ENCODE measurements around the gene KIF4A. TPM values are rescaled to one million over a fixed set of nuclear protein-coding genes. Genes with fewer than 3 reads are reported as not detected.

KIF4A gene
- total RNA-seq, 1 donor from 2014 or later: 18.0 TPM

- no peak for DNase-seq (ENCODE audit: low spot score, unreplicated experiment)
- TF ChIP-seq CTCF (IDR thresholded peaks at IDR 0.05; ENCODE audit: unreplicated experiment): no peak
- Mint-ChIP-seq H3K36me3 (ENCODE audit: insufficient read depth) (no peaks in the 10 kb centered on the region), H3K9me3 (ENCODE audit: low read depth) (peaks cover 15% of the 10 kb centered on the region), H3K4me3 (ENCODE audit: low read depth) (no peak overlapping the region), H3K4me1 (ENCODE audit: low read depth) (no peaks in the 10 kb centered on the region), H3K27ac (no peak overlapping the region), H3K27me3 (no peaks in the 10 kb centered on the region)
These were observed 42.7 kb upstream of the KIF4A start for GRCh38 chrX:70247252-70247651.

DNA sequence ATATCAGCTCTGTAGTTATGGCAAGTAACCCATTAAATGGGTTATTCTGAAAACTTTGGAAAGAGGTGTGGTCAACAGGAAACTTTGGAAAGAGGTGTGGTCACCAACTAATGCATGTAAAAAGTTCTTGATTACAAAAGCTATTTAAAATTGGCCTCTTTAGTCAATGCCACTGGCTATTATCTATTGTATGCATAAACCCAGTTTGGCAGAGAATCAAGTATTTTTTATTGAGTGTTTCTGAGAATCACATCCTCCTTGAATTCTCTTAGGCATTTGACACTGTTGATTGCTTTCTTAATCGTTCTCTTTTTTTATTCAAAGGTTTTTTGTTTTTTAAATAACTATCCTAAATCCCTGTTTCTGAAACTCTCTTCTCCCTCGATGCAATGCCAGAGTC, 37.4 kb upstream of the KIF4A start:
- peaks cover 39% of the 10 kb centered on the region for H3K9me3 Mint-ChIP-seq (ENCODE audit: low read depth)
- TF ChIP-seq CTCF (IDR thresholded peaks at IDR 0.05; ENCODE audit: unreplicated experiment): no peak
- H3K36me3 Mint-ChIP-seq (ENCODE audit: insufficient read depth): no peaks in the 10 kb centered on the region
- H3K27me3 Mint-ChIP-seq: no peaks in the 10 kb centered on the region
- DNase-seq (ENCODE audit: low spot score, unreplicated experiment): no peak
- H3K4me3 Mint-ChIP-seq (ENCODE audit: low read depth): no peak overlapping the region
- H3K4me1 Mint-ChIP-seq (ENCODE audit: low read depth): peaks cover 12% of the 10 kb centered on the region
- no peak overlapping the region for H3K27ac Mint-ChIP-seq

- no peak for TF ChIP-seq CTCF (IDR thresholded peaks at IDR 0.05; ENCODE audit: unreplicated experiment)
- Mint-ChIP-seq H3K9me3 (ENCODE audit: low read depth) (peaks cover 36% of the 10 kb centered on the region), H3K27ac (no peak overlapping the region), H3K4me1 (ENCODE audit: low read depth) (peaks cover 12% of the 10 kb centered on the region), H3K4me3 (ENCODE audit: low read depth) (no peak overlapping the region), H3K36me3 (ENCODE audit: insufficient read depth) (no peaks in the 10 kb centered on the region), H3K27me3 (no peaks in the 10 kb centered on the region)
- DNase-seq (ENCODE audit: low spot score, unreplicated experiment): no peak
These were observed 36.4 kb upstream of the KIF4A start for GRCh38 chrX:70253377-70254062.

DNA sequence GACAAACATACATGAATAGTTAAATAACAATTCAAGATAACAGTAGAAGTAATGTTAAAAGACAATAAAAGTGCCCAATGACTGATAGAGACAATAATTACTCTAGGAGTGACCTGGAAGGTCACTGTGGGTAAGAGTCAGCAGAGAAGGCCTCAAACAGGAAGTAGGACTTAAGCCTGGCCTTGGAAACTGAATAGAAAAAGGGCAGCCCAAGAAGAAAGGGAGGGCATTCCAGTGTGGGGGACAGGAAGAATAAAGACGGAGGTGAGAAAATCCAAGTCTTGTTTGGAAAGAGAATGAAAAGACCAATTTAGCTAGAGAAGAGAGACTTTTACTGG, 35.9 kb upstream of the KIF4A start:
- TF ChIP-seq CTCF (IDR thresholded peaks at IDR 0.05; ENCODE audit: unreplicated experiment): no peak
- H3K9me3 Mint-ChIP-seq (ENCODE audit: low read depth): peaks cover 34% of the 10 kb centered on the region
- no peaks in the 10 kb centered on the region for H3K27me3 Mint-ChIP-seq
- H3K27ac Mint-ChIP-seq: no peak overlapping the region
- H3K4me1 Mint-ChIP-seq (ENCODE audit: low read depth): peaks cover 12% of the 10 kb centered on the region
- H3K36me3 Mint-ChIP-seq (ENCODE audit: insufficient read depth): no peaks in the 10 kb centered on the region
- DNase-seq (ENCODE audit: low spot score, unreplicated experiment): no peak
- no peak overlapping the region for H3K4me3 Mint-ChIP-seq (ENCODE audit: low read depth)

DNA sequence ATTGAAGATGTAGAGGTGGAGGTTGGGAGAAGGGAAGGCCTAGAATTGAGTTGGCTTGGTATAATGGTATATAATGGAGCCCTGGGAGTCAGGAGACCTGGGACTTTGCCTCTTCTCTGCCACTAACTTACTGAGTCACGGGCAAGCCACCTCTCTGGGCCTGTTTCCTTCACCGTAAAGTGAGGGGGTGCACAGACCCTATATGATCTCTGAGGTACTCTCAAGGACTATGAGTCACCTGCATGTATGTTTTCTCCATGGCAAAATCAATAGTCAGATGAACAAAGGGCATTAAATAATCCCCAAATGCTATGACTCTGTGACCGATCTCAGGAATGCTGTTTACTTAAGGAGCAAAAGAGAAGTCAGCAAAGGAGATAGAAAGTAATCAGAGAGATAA, 35.0 kb upstream of the KIF4A start:
- Mint-ChIP-seq H3K4me3 (ENCODE audit: low read depth) (no peak overlapping the region), H3K9me3 (ENCODE audit: low read depth) (peaks cover 33% of the 10 kb centered on the region), H3K27ac (no peak overlapping the region), H3K27me3 (no peaks in the 10 kb centered on the region), H3K36me3 (ENCODE audit: insufficient read depth) (no peaks in the 10 kb centered on the region), H3K4me1 (ENCODE audit: low read depth) (peaks cover 12% of the 10 kb centered on the region)
- DNase-seq (ENCODE audit: low spot score, unreplicated experiment): no peak
- TF ChIP-seq CTCF (IDR thresholded peaks at IDR 0.05; ENCODE audit: unreplicated experiment): no peak

Measured in progenitor cell of endocrine pancreas (in vitro differentiated cells).